ENCODE data around the gene IGFBP1. TPM values are rescaled to one million over a fixed set of nuclear protein-coding genes. Genes with fewer than 3 reads are reported as not detected.
A peak's percentile ranks its signal among the peaks of the same experiment; 100 is the strongest.

Gene IGFBP1
- total and polyA plus RNA-seq, 2 of the 13 experiments (the other 11 are each of a cell fraction or from before 2014, with no cell fraction given): 5.4 to 885 TPM

DNA sequence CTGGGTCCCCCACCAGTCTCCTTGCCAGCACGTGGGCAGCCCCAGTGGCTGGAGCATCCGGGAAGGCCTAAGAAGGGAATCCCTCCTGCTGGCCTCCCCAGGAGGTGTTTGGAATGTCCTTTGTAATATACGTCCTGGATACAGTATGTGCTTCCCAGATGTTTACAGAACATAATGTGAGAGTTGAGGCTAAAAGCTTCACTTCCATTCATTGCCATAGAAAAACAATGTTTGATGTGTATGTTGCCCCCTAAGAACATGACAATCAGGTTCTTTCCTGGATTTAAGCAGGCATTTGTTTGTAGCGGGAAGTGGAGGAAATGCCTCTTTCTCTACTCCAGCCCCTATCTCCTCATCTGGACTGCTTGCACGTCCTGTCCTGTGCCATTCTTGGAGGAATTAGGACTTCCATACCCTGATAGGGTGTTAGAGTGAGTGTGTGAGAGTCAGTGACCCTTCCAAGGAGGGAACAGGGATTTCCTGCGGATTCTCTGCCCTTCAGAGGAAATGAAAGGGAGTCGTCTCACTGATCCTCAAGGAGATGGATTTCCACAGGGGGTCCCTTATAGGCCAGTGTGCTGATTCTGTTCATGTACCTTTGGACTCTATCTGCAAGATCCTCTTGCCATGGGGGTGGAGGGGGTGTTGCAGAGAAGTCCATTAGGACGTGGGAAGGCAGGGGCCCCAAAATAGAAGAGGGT is 1.2 kb downstream of the IGFBP1 start (continued):
- TF ChIP-seq PRDM10 (CRISPR knock-in tag; IDR thresholded peaks at IDR 0.05; ENCODE audit: low read depth) (peak; percentile 10; the same call in 1 of the 2 replicates), PAF1 (CRISPR knock-in tag; IDR thresholded peaks at IDR 0.05) (peak; percentile 96), ZNF878 (CRISPR knock-in tag; IDR thresholded peaks at IDR 0.05) (peak; percentile 23), MZF1 (CRISPR knock-in tag; IDR thresholded peaks at IDR 0.05; ENCODE audit: borderline replicate concordance) (0 out of 2 replicates have a peak, but pooled peaks have one; percentile 63), USF2 (IDR thresholded peaks at IDR 0.05; ENCODE audit: low read depth, low read length) (no peak), USF2 (CRISPR knock-in tag; IDR thresholded peaks at IDR 0.05; ENCODE audit: borderline replicate concordance) (no peak; the same call in 1 of the 2 replicates), NFAT5 (CRISPR knock-in tag; IDR thresholded peaks at IDR 0.05) (no peak), IKZF4 (CRISPR knock-in tag; IDR thresholded peaks at IDR 0.05; ENCODE audit: borderline replicate concordance, low read depth, not compliant biosample characterization) (peak; percentile 41), ZNF749 (CRISPR knock-in tag; IDR thresholded peaks at IDR 0.05; ENCODE audit: borderline replicate concordance) (peak; percentile 31; the same call in 1 of the 2 replicates), ZIK1 (CRISPR knock-in tag; IDR thresholded peaks at IDR 0.05; ENCODE audit: borderline replicate concordance, low read depth) (peak; percentile 44), KLF12 (CRISPR knock-in tag; IDR thresholded peaks at IDR 0.05; ENCODE audit: borderline replicate concordance) (0 out of 2 replicates have a peak, but pooled peaks have one; percentile 2), POGZ (CRISPR knock-in tag; IDR thresholded peaks at IDR 0.05) (0 out of 2 replicates have a peak, but pooled peaks have one; percentile 7), ZFY (CRISPR knock-in tag; IDR thresholded peaks at IDR 0.05) (0 out of 2 replicates have a peak, but pooled peaks have one; percentile 8), ZNF557 (CRISPR knock-in tag; IDR thresholded peaks at IDR 0.05) (peak; percentile 56; the same call in 1 of the 2 replicates), RXRB (CRISPR knock-in tag; IDR thresholded peaks at IDR 0.05; ENCODE audit: borderline replicate concordance) (peak; percentile 39), GZF1 (CRISPR knock-in tag; IDR thresholded peaks at IDR 0.05) (peak; percentile 69; the same call in 1 of the 2 replicates), ZNF205 (CRISPR knock-in tag; IDR thresholded peaks at IDR 0.05) (0 out of 2 replicates have a peak, but pooled peaks have one; percentile 9), HNRNPH1 (optimal IDR thresholded peaks at IDR 0.05; ENCODE audit: low read depth, low read length) (peak; percentile 45)

Data from HepG2 (cell line).